ENCODE results near the gene ZNF787. TPM values are rescaled to one million over a fixed set of nuclear protein-coding genes. Genes with fewer than 3 reads are reported as not detected.

The ZNF787 gene
- total and polyA plus RNA-seq, 2 of the 8 experiments (the other 6 are each of a cell fraction or from before 2014, with no cell fraction given) = 19.7 to 56.0 TPM

- peaks cover 8% of the 10 kb centered on the region for H3K79me1 ChIP-seq (ENCODE audit: low read depth, low read length)
- no peak overlapping the region for H3K56ac ChIP-seq (replicated peaks; ENCODE audit: insufficient read length, low read depth, low read length)
- peak overlapping the region; percentile 49 to 91 (median 77); a peak in 7 of 8 replicates for H3K4me3 ChIP-seq (ENCODE audit: extremely low read depth in 1 of 4, insufficient read depth in 2 of 4, low read depth in 3 of 4, low read length in 4 of 4)
- H2BK20ac ChIP-seq (ENCODE audit: low read length) = no peak overlapping the region
- H3K14ac ChIP-seq (ENCODE audit: insufficient read length) = no peak overlapping the region
- no peaks in the 10 kb centered on the region; a peak in 1 of 7 replicates for H3K27me3 ChIP-seq (replicated peaks in 1 of 4; ENCODE audit: control insufficient read depth in 3 of 4, extremely low read depth in 1 of 4, insufficient read depth in 3 of 4, low read length in 3 of 4)
- peak overlapping the region; percentile 77 to 82 for H3K4me2 ChIP-seq (ENCODE audit: insufficient read depth in 1 of 2, low read depth in 2 of 2, low read length in 2 of 2)
- H3K23ac ChIP-seq (ENCODE audit: insufficient read length) = no peak overlapping the region
- 72% methylated on average over 16 of the region's 16 CpGs; no CpG with 5 or more reads in 1 of the 2 experiments for whole genome bisulfite sequencing, 2 experiments (ENCODE audit: extremely low coverage in 1 of 2, insufficient coverage in 1 of 2, insufficient read length in 1 of 2, insufficient replicate concordance in 2 of 2, low coverage in 1 of 2, low lambda C conversion rate in 2 of 2, missing lambda C conversion rate in 1 of 2)
- peaks cover 0 to 22% (median 17%) of the 10 kb centered on the region in 4 experiments; a peak in 6 of 7 replicates for H3K4me1 ChIP-seq (replicated peaks in 1 of 4; ENCODE audit: control insufficient read depth in 3 of 4, insufficient read depth in 4 of 4, low read length in 3 of 4)
- DNase-seq (ENCODE audit: low read depth in 1 of 2, low spot score in 2 of 2) (no peak), FAIRE-seq (no peak)
- no peak overlapping the region for H4K91ac ChIP-seq (replicated peaks; ENCODE audit: insufficient read length, low read length)
- H3K27ac ChIP-seq (ENCODE audit: low read depth, low read length) = 0 out of 2 replicates have a peak overlapping the region, but pooled peaks have one; percentile 85
- peak overlapping the region in 3 of 4 experiments; percentile 79 to 86 (median 82); a peak in 6 of 7 replicates for H3K9ac ChIP-seq (replicated peaks in 1 of 4; ENCODE audit: extremely low read depth in 1 of 4, low read depth in 3 of 4, low read length in 3 of 4)
- H3K36me3 ChIP-seq (ENCODE audit: control insufficient read depth in 2 of 4, insufficient read depth in 4 of 4, low read length in 3 of 4) = 0 out of 8 replicates have a peak, but pooled peaks cover 0 to 3% (median under 1%) of the 10 kb centered on the region in 4 experiments
- peak overlapping the region; percentile 60; the same call in 1 of the 2 replicates for H3K18ac ChIP-seq (ENCODE audit: extremely low read depth, low read length)
- no peak overlapping the region; the same call in 1 of the 2 replicates for H4K8ac ChIP-seq (ENCODE audit: extremely low read depth, insufficient read depth, low read length)
- H3K23me2 ChIP-seq (ENCODE audit: low read depth, low read length) = peaks cover 8% of the 10 kb centered on the region
- peaks cover 48 to 59% of the 10 kb centered on the region in 2 experiments for H3K79me2 ChIP-seq (ENCODE audit: control insufficient read depth in 1 of 2, insufficient read depth in 2 of 2, low read length in 2 of 2)
- ChIA-PET POLR2A (ENCODE audit: partially characterized antibody) (interaction anchor here (0.7 to 7.0 kb wide), 4 partner anchors 12 to 462 kb away, joined by 3 to 51 read pairs (median 4); no protein-coding TSS in a partner anchor), CTCF (ENCODE audit: partially characterized antibody) (interaction anchor here (1.1 kb wide), 1 partner anchor 35 kb away, joined by 3 read pairs; no protein-coding TSS in a partner anchor)
- H3K9me3 ChIP-seq (ENCODE audit: insufficient read depth in 2 of 2, low read depth in 1 of 2, low read length in 1 of 2) = no peaks in the 10 kb centered on the region
- no peak overlapping the region for H2BK12ac ChIP-seq (ENCODE audit: low read depth, low read length)
- peaks cover 24 to 29% of the 10 kb centered on the region in 2 experiments for H4K20me1 ChIP-seq (replicated peaks in 1 of 2; ENCODE audit: control insufficient read depth in 1 of 2, insufficient read depth in 2 of 2, low read length in 2 of 2)
- H2BK5ac ChIP-seq (ENCODE audit: low read depth, low read length) = peak overlapping the region; percentile 61; the same call in 1 of the 2 replicates
- H2BK120ac ChIP-seq (replicated peaks; ENCODE audit: low read depth, low read length) = no peak overlapping the region
- no peak overlapping the region for H2AFZ ChIP-seq (ENCODE audit: low read length)
- H2BK15ac ChIP-seq (ENCODE audit: low read length) = no peak overlapping the region
- H4K5ac ChIP-seq (ENCODE audit: insufficient read length, low read depth, low read length) = no peak overlapping the region
- no peak for TF ChIP-seq SIRT6 (IDR thresholded peaks at IDR 0.05; ENCODE audit: low read length)
- no peak for TF ChIP-seq KDM4A (IDR thresholded peaks at IDR 0.05; ENCODE audit: low read depth, low read length, severe bottlenecking)
- TF ChIP-seq SP4 (IDR thresholded peaks at IDR 0.05; ENCODE audit: low read length) = no peak
- no peak for TF ChIP-seq JUND (IDR thresholded peaks at IDR 0.05; ENCODE audit: low read length)
- TF ChIP-seq FOSL1 (IDR thresholded peaks at IDR 0.05; ENCODE audit: insufficient read depth, low read depth, low read length) = no peak
- no peak overlapping the region; the same call in 1 of the 2 replicates for H2AK5ac ChIP-seq (ENCODE audit: low read depth, low read length)
- H3K4ac ChIP-seq (replicated peaks; ENCODE audit: insufficient read length, low read depth, low read length) = no peak overlapping the region
These were observed 1.5 kb downstream of the ZNF787 start for GRCh38 chr19:56119582-56119978.

All from H1 (cell line).